Measurements from ENCODE around the gene DNAH6. TPM values are rescaled to one million over a fixed set of nuclear protein-coding genes. Genes with fewer than 3 reads are reported as not detected.

The DNAH6 gene
- total RNA-seq, 1 experiment from 2014 or later, result 0.26 TPM

- Histone ChIP-seq H3K18ac (ENCODE audit: insufficient read length, low read depth, low read length) (no peak overlapping the region), H3K23me2 (ENCODE audit: insufficient read length, low read depth, low read length, poor library complexity, severe bottlenecking) (no peaks in the 10 kb centered on the region), H4K20me1 (ENCODE audit: control insufficient read depth, insufficient read depth, insufficient read length) (no peaks in the 10 kb centered on the region), H3K27ac (ENCODE audit: insufficient read length, low read depth, low read length) (no peak overlapping the region), H4K5ac (ENCODE audit: insufficient read length, low read depth, low read length) (no peak overlapping the region), H3K79me1 (ENCODE audit: insufficient read depth, low read depth, low read length, poor library complexity, severe bottlenecking) (no peaks in the 10 kb centered on the region), H3K9ac (ENCODE audit: extremely low read depth, insufficient read length, low read length) (no peak overlapping the region), H3K56ac (ENCODE audit: insufficient read length, low read depth, low read length) (no peak overlapping the region), H2BK120ac (ENCODE audit: low read depth, low read length, poor library complexity, severe bottlenecking) (no peak overlapping the region), H3T11ph (ENCODE audit: low read length) (no peak overlapping the region), H4K8ac (replicated peaks; ENCODE audit: insufficient read length, low read depth, low read length) (no peak overlapping the region), H2AFZ (ENCODE audit: low read length) (no peak overlapping the region), H3K4ac (ENCODE audit: low read depth, low read length) (no peak overlapping the region), H3K4me2 (ENCODE audit: insufficient read depth, insufficient read length, low read length) (no peak overlapping the region), H3K9me3 (ENCODE audit: control insufficient read depth, low read depth, low read length) (no peaks in the 10 kb centered on the region), H3K79me2 (ENCODE audit: insufficient read depth, low read length) (no peaks in the 10 kb centered on the region), H4K91ac (ENCODE audit: insufficient read length, low read depth, low read length) (no peak overlapping the region), H3K14ac (ENCODE audit: insufficient read depth, low read length) (no peak overlapping the region), H2BK20ac (ENCODE audit: low read depth, low read length, poor library complexity, severe bottlenecking) (no peak overlapping the region), H2BK15ac (ENCODE audit: low read depth, low read length) (no peak overlapping the region), H3K4me1 (ENCODE audit: insufficient read depth, low read length) (no peaks in the 10 kb centered on the region), H2AK5ac (ENCODE audit: insufficient read length, low read length) (no peak overlapping the region), H2BK12ac (ENCODE audit: insufficient read length, low read depth, low read length) (no peak overlapping the region), H3K27me3 (ENCODE audit: insufficient read depth, low read length) (no peaks in the 10 kb centered on the region), H2BK5ac (ENCODE audit: insufficient read length, low read length) (no peak overlapping the region), H3K23ac (ENCODE audit: insufficient read length, low read depth, low read length) (no peak overlapping the region)
- TF ChIP-seq CTCF (conservative IDR thresholded peaks at IDR 0.05), result no peak
- Mint-ChIP-seq H3K4me3 (no peak overlapping the region), H3K4me1 (peaks cover 2 to 3% of the 10 kb centered on the region in 2 experiments; a peak in 1 of 4 replicates), H3K27me3 (ENCODE audit: low read depth) (no peaks in the 10 kb centered on the region; the same call in 1 of the 2 replicates), H3K27ac (no peak overlapping the region), H3K9me3 (peaks cover 9 to 13% of the 10 kb centered on the region in 2 experiments), H3K36me3 (ENCODE audit: insufficient read depth in 1 of 3, low read depth in 3 of 3) (peaks cover 0 to 8% (median 0%) of the 10 kb centered on the region in 3 experiments; a peak in 1 of 7 replicates)
- no CpG with 5 or more reads among the region's 2 CpGs for WGBS (ENCODE audit: extremely low coverage, insufficient read length, low lambda C conversion rate)
- no peak for DNase-seq
Measured at GRCh38 chr2:84705858-84706257, 189.6 kb downstream of the DNAH6 start.
